Dedifferentiated amniotic fluid mesenchymal stem cell (primary cell): ENCODE results near the gene CASQ1.

Experiments
- DNase-seq: peaks from one replicate; pipeline ENCODE4 v3.0.0-alpha.2; 2016; ENCODE audit errors: extremely low spot score

The CASQ1 gene

GRCh38 chr1:160205242-160206035, 15.1 kb downstream of the CASQ1 start, which contains the start of gene PEA15:
Gene PEA15 (plus strand): TSS chr1:160205384. CDS start chr1:160211545, 6,161 bp downstream.
- DNase-seq, result peak; percentile 40

GRCh38 chr1:160206036-160206389, 15.6 kb downstream of the CASQ1 start:
- peak; percentile 36 for DNase-seq

GRCh38 chr1:160206421-160207117, 16.2 kb downstream of the CASQ1 start:
- peak; percentile 82 for DNase-seq

- no peak for DNase-seq
These were observed 16.8 kb downstream of the CASQ1 start for GRCh38 chr1:160207118-160207650.

- DNase-seq, result no peak
These were observed 17.6 kb downstream of the CASQ1 start for GRCh38 chr1:160207771-160208556.

GRCh38 chr1:160208557-160209320, 18.4 kb downstream of the CASQ1 start:
- DNase-seq, result no peak

- DNase-seq, result no peak
These were observed 19.1 kb downstream of the CASQ1 start for GRCh38 chr1:160209321-160210046.

- DNase-seq, result no peak
These were observed 20.2 kb downstream of the CASQ1 start for GRCh38 chr1:160210561-160210960.

GRCh38 chr1:160211046-160211790, 20.8 kb downstream of the CASQ1 start:
- no peak for DNase-seq

GRCh38 chr1:160214481-160215140, 24.2 kb downstream of the CASQ1 start:
- DNase-seq, result no peak

GRCh38 chr1:160216301-160216700, 25.9 kb downstream of the CASQ1 start:
- DNase-seq, result no peak

- DNase-seq, result no peak
These were observed 27.2 kb downstream of the CASQ1 start for GRCh38 chr1:160217481-160218051.

GRCh38 chr1:160219062-160219929, 28.9 kb downstream of the CASQ1 start:
- peak; percentile 84 for DNase-seq

- no peak for DNase-seq
These were observed 29.9 kb downstream of the CASQ1 start for GRCh38 chr1:160220301-160220700.

- DNase-seq, result no peak
These were observed 30.7 kb downstream of the CASQ1 start for GRCh38 chr1:160221089-160221488.

GRCh38 chr1:160222546-160222945, 32.2 kb downstream of the CASQ1 start:
- DNase-seq, result no peak

GRCh38 chr1:160224606-160225005, 34.2 kb downstream of the CASQ1 start:
- DNase-seq, result no peak

GRCh38 chr1:160225345-160225744, 35.0 kb downstream of the CASQ1 start:
- DNase-seq, result no peak
